GM18951 (cell line): ENCODE measurements around the gene TMEM52.

Experiments
- POLR2A ChIP-seq: IDR thresholded peaks from 4 replicates; pipeline ENCODE4 v1.6.1; 2011; ENCODE audit warnings: mild to moderate bottlenecking; ENCODE audit not compliant: insufficient read length, insufficient read depth; ENCODE audit errors: extremely low read depth
- in situ Hi-C: fragments of 300-500 bp; cut with MboI; formaldehyde crosslinking; loops from one replicate; pipeline ENCODE4 v1.12.0; 2022; ENCODE audit warnings: low sequenced_read_pairs, mixed read lengths, inconsistent platforms; ENCODE audit not compliant: unreplicated experiment

Gene TMEM52

GRCh38 chr1:1881727-1882126, 37.4 kb downstream of the TMEM52 start:
- in situ Hi-C loops, result no loop called here
- TF ChIP-seq POLR2A, result no peak

GRCh38 chr1:1880617-1881312, 38.3 kb downstream of the TMEM52 start:
- TF ChIP-seq POLR2A, result no peak
- in situ Hi-C loops, result no loop called here

GRCh38 chr1:1879942-1880341, 39.1 kb downstream of the TMEM52 start:
- in situ Hi-C loops, result no loop called here
- no peak for TF ChIP-seq POLR2A

- TF ChIP-seq POLR2A, result no peak
- in situ Hi-C loops, result no loop called here
Observed at GRCh38 chr1:1877865-1878436, 41.1 kb downstream of the TMEM52 start.

- TF ChIP-seq POLR2A, result no peak
- in situ Hi-C loops, result no loop called here
Observed at GRCh38 chr1:1876335-1876930, 42.6 kb downstream of the TMEM52 start.

GRCh38 chr1:1875932-1876331, 43.1 kb downstream of the TMEM52 start:
- in situ Hi-C loops, result no loop called here
- TF ChIP-seq POLR2A, result no peak

GRCh38 chr1:1874901-1875300, 44.2 kb downstream of the TMEM52 start:
- TF ChIP-seq POLR2A, result no peak
- in situ Hi-C loops, result no loop called here

GRCh38 chr1:1873186-1873585, 45.9 kb downstream of the TMEM52 start:
- no peak for TF ChIP-seq POLR2A

GRCh38 chr1:1872329-1872994, 46.6 kb downstream of the TMEM52 start:
- no peak for TF ChIP-seq POLR2A
- in situ Hi-C loops, result no loop called here

More at GRCh38 chr1:1873186-1873585, 45.9 kb downstream of the TMEM52 start:
- in situ Hi-C loops, result no loop called here

- in situ Hi-C loops, result no loop called here
- TF ChIP-seq POLR2A, result no peak
Observed at GRCh38 chr1:1869469-1869868, 49.6 kb downstream of the TMEM52 start.
